GM21526 (cell line): Measurements from ENCODE around the gene AQP7.
"Not testable (repeated sequence)": the region's sequence is repeated elsewhere in the genome, so short reads cannot be mapped to it uniquely, and the experiment has no call there.

Experiments used
- ATAC-seq: cut with Tn5 transposase; IDR thresholded peaks from one replicate; pipeline ENCODE4 v1.9.1; 2021; ENCODE audit warnings: moderate library complexity; ENCODE audit not compliant: unreplicated experiment, low FRiP score

Gene AQP7

GRCh38 chr9:33399047-33399446, 3.3 kb downstream of the AQP7 start:
- ATAC-seq, result not testable (repeated sequence)

- not testable (repeated sequence) for ATAC-seq
These were observed 4.6 kb downstream of the AQP7 start for GRCh38 chr9:33397801-33398200.

GRCh38 chr9:33395159-33395879, 7.0 kb downstream of the AQP7 start:
- ATAC-seq, result not testable (repeated sequence)

GRCh38 chr9:33393986-33394385, 8.4 kb downstream of the AQP7 start:
- not testable (repeated sequence) for ATAC-seq

GRCh38 chr9:33393581-33393980, 8.8 kb downstream of the AQP7 start:
- ATAC-seq, result no peak

GRCh38 chr9:33392591-33393021, 9.8 kb downstream of the AQP7 start:
- ATAC-seq, result not testable (repeated sequence)

GRCh38 chr9:33391111-33391771, 11.1 kb downstream of the AQP7 start:
- ATAC-seq, result not testable (repeated sequence)

- ATAC-seq, result no peak
These were observed 14.0 kb downstream of the AQP7 start for GRCh38 chr9:33388110-33388994.

- not testable (repeated sequence) for ATAC-seq
These were observed 15.4 kb downstream of the AQP7 start for GRCh38 chr9:33386998-33387397.

GRCh38 chr9:33386641-33386996, 15.7 kb downstream of the AQP7 start:
- ATAC-seq, result not testable (repeated sequence)

GRCh38 chr9:33385979-33386640, 16.3 kb downstream of the AQP7 start:
- ATAC-seq, result not testable (repeated sequence)

- not testable (repeated sequence) for ATAC-seq
These were observed 16.8 kb downstream of the AQP7 start for GRCh38 chr9:33385536-33385935.

GRCh38 chr9:33383396-33383795, 19.0 kb downstream of the AQP7 start:
- not testable (repeated sequence) for ATAC-seq

- ATAC-seq, result not testable (repeated sequence)
These were observed 20.0 kb downstream of the AQP7 start for GRCh38 chr9:33382397-33382796.

GRCh38 chr9:33381231-33381791, 21.1 kb downstream of the AQP7 start:
- no peak for ATAC-seq

- no peak for ATAC-seq
These were observed 21.8 kb downstream of the AQP7 start for GRCh38 chr9:33380390-33381094.

GRCh38 chr9:33379666-33380389, 22.5 kb downstream of the AQP7 start:
- ATAC-seq, result no peak

GRCh38 chr9:33378121-33378795, 24.1 kb downstream of the AQP7 start:
- no peak for ATAC-seq
